ENCODE results near the gene SCYL2. TPM values are rescaled to one million over a fixed set of nuclear protein-coding genes. Genes with fewer than 3 reads are reported as not detected.

The SCYL2 gene
- total and polyA plus RNA-seq, 10 donors = 8.4 to 72.4 (median 45.8) TPM

GRCh38 chr12:100234166-100234565, 32.8 kb upstream of the SCYL2 start:
- TF ChIP-seq POLR2A (IDR thresholded peaks at IDR 0.05) (no peak), POLR2AphosphoS5 (IDR thresholded peaks at IDR 0.05) (no peak), CTCF (IDR thresholded peaks at IDR 0.05 in 8 of 11, conservative IDR thresholded peaks at IDR 0.05 in 3 of 11) (no peak)
- intact Hi-C loops (cut with DNase I; ENCODE audit: low total_unique reads) = loop anchor here (10.0 kb wide), 1 partner anchor 321 kb away; no protein-coding TSS in a partner anchor
- H3K36me3 ChIP-seq = no peaks in the 10 kb centered on the region
- no peak for DNase-seq
- H3K4me1 ChIP-seq = no peaks in the 10 kb centered on the region
- H3K27ac ChIP-seq = no peak overlapping the region
- no peaks in the 10 kb centered on the region for H3K27me3 ChIP-seq (replicated peaks in 1 of 7)
- H3K9me3 ChIP-seq = no peaks in the 10 kb centered on the region
- H3K4me3 ChIP-seq = no peak overlapping the region
- WGBS, 5 donors = 58 to 72% (median 67%) methylated on average over 3 of the region's 3 CpGs

GRCh38 chr12:100234591-100235304, 32.2 kb upstream of the SCYL2 start:
- Histone ChIP-seq H3K27me3 (replicated peaks in 1 of 7) (no peaks in the 10 kb centered on the region), H3K27ac (no peak overlapping the region), H3K4me1 (no peaks in the 10 kb centered on the region), H3K9me3 (no peaks in the 10 kb centered on the region), H3K36me3 (no peaks in the 10 kb centered on the region), H3K4me3 (no peak overlapping the region)
- intact Hi-C loops (cut with DNase I; ENCODE audit: low total_unique reads) = loop anchor here (10.0 kb wide), 1 partner anchor 320 kb away; no protein-coding TSS in a partner anchor
- 53 to 69% (median 61%) methylated on average over 7 of the region's 7 CpGs for WGBS, 5 donors
- TF ChIP-seq POLR2AphosphoS5 (IDR thresholded peaks at IDR 0.05) = no peak
- TF ChIP-seq CTCF (IDR thresholded peaks at IDR 0.05 in 8 of 11, conservative IDR thresholded peaks at IDR 0.05 in 3 of 11) = peak; percentile 16 to 66 (median 54)
- TF ChIP-seq POLR2A (IDR thresholded peaks at IDR 0.05) = no peak
- no peak for DNase-seq

- Histone ChIP-seq H3K4me1 (no peaks in the 10 kb centered on the region), H3K27ac (no peak overlapping the region), H3K9me3 (no peaks in the 10 kb centered on the region), H3K4me3 (no peak overlapping the region), H3K27me3 (replicated peaks in 1 of 7) (no peaks in the 10 kb centered on the region), H3K36me3 (no peaks in the 10 kb centered on the region)
- 89 to 98% (median 94%) methylated on average over 3 of the region's 3 CpGs for WGBS, 5 donors
- DNase-seq = no peak
- intact Hi-C loops (cut with DNase I; ENCODE audit: low total_unique reads) = loop anchor here (10.0 kb wide), 1 partner anchor 316 kb away; no protein-coding TSS in a partner anchor
- TF ChIP-seq CTCF (IDR thresholded peaks at IDR 0.05 in 8 of 11, conservative IDR thresholded peaks at IDR 0.05 in 3 of 11) = no peak
- TF ChIP-seq POLR2AphosphoS5 (IDR thresholded peaks at IDR 0.05) = no peak
- no peak for TF ChIP-seq POLR2A (IDR thresholded peaks at IDR 0.05)
These were observed 28.2 kb upstream of the SCYL2 start for GRCh38 chr12:100238801-100239200.

- intact Hi-C loops (cut with DNase I; ENCODE audit: low total_unique reads) = loop anchor here (10.0 kb wide), 1 partner anchor 315 kb away; no protein-coding TSS in a partner anchor
- Histone ChIP-seq H3K27ac (no peak overlapping the region), H3K36me3 (no peaks in the 10 kb centered on the region), H3K4me3 (no peak overlapping the region), H3K4me1 (no peaks in the 10 kb centered on the region), H3K9me3 (no peaks in the 10 kb centered on the region), H3K27me3 (replicated peaks in 1 of 7) (no peaks in the 10 kb centered on the region)
- TF ChIP-seq POLR2A (IDR thresholded peaks at IDR 0.05) = no peak
- TF ChIP-seq POLR2AphosphoS5 (IDR thresholded peaks at IDR 0.05) = no peak
- TF ChIP-seq CTCF (IDR thresholded peaks at IDR 0.05 in 8 of 11, conservative IDR thresholded peaks at IDR 0.05 in 3 of 11) = no peak
- no peak for DNase-seq
- WGBS, 5 donors = 90 to 100% (median 100%) methylated on average over 1 of the region's 1 CpG
These were observed 27.4 kb upstream of the SCYL2 start for GRCh38 chr12:100239589-100239988.

Measured in spleen (tissue), 11 donors.